Endothelial cell of umbilical vein (primary cell): ENCODE measurements around the gene SELP. TPM values are rescaled to one million over a fixed set of nuclear protein-coding genes. Genes with fewer than 3 reads are reported as not detected.

Experiments used
- BruUV-seq: library from RNA; stranded (reverse); fragments of 400-500 nt; replicated peaks from 2 replicates; lab custom pipeline; 2021; lab: Mats Ljungman, UMichigan
- CTCF ChIA-PET: fragments of 300-600, 350-600 bp; sonication (Branson Sonifier 250); formaldehyde crosslinking; loops from one replicate; lab custom pipeline; 2021; ENCODE audit warnings: antibody characterized with exemption, inconsistent platforms; lab: Charles Lee
- POLR2A ChIA-PET: fragments of 300-600, 350-600 bp; sonication (Branson Sonifier 250); formaldehyde crosslinking; loops from one replicate; lab custom pipeline; 2021; ENCODE audit warnings: antibody characterized with exemption, inconsistent platforms; lab: Charles Lee
- DNase-seq: peaks from one replicate; pipeline ENCODE4 v3.0.0-alpha.2; 2011; ENCODE audit warnings: low read depth, low spot score
- FAIRE-seq: peaks from 2 replicates; lab custom pipeline; 2011; peaks lifted over from hg19 to GRCh38; lab: Jason Lieb, UNC
- H2AFZ ChIP-seq: 2 replicates; pipeline ENCODE4 v1.6.0; 2012; ENCODE audit warnings: low read depth, low read length, control low read depth, inconsistent platforms
- H3K27ac ChIP-seq: 2 replicates; pipeline ENCODE4 v1.5.1; 2011; ENCODE audit warnings: low read depth, mild to moderate bottlenecking, control low read depth, low read length, moderate library complexity; ENCODE audit not compliant: insufficient read depth
- H3K27me3 ChIP-seq, 2 experiments: 2 replicates each; pipeline versions ENCODE4 v1.6.0 to v1.6.1; 2011; ENCODE audit warnings: low read length in 2 of 2, mixed read lengths in 1 of 2; ENCODE audit not compliant: control insufficient read depth in 2 of 2, insufficient read depth in 2 of 2
- H3K36me3 ChIP-seq, 2 experiments: 2 replicates in 1 of 2; 3 replicates in 1 of 2; pipeline ENCODE4 v1.5.1; 2011; ENCODE audit warnings: low read length in 2 of 2, mild to moderate bottlenecking in 1 of 2, moderate library complexity in 1 of 2; ENCODE audit not compliant: control insufficient read depth in 2 of 2, insufficient read depth in 2 of 2; ENCODE audit errors: extremely low read depth in 1 of 2
- H3K4me1 ChIP-seq: 3 replicates; pipeline ENCODE4 v1.5.1; 2011; ENCODE audit warnings: mild to moderate bottlenecking, low read length; ENCODE audit not compliant: control insufficient read depth, insufficient read depth; ENCODE audit errors: extremely low read depth
- H3K4me2 ChIP-seq: 2 replicates; pipeline ENCODE4 v1.6.1; 2011; ENCODE audit warnings: low read length, control low read depth, mixed read lengths; ENCODE audit not compliant: insufficient read depth
- H3K4me3 ChIP-seq, 3 experiments: fragments of 200-600 bp in 1 of 3; sonication (generic), shearing (Covaris generic) in 1 of 3; replicated peaks in 1 of 3; 2 replicates each; pipeline ENCODE4 v1.5.1; 2011 to 2016; ENCODE audit warnings: control low read depth in 3 of 3, low read length in 3 of 3, mild to moderate bottlenecking in 2 of 3, inconsistent platforms in 1 of 3, low read depth in 1 of 3, moderate library complexity in 1 of 3; ENCODE audit not compliant: insufficient read depth in 1 of 3
- H3K79me2 ChIP-seq: 2 replicates; pipeline ENCODE4 v1.6.0; 2012; ENCODE audit warnings: low read length, inconsistent platforms; ENCODE audit not compliant: control insufficient read depth, insufficient read depth
- H3K9ac ChIP-seq: replicated peaks from 2 replicates; pipeline ENCODE3; 2011; ENCODE audit warnings: low read length, control low read depth; ENCODE audit not compliant: insufficient read depth; ENCODE audit errors: extremely low read depth
- H3K9me1 ChIP-seq: replicated peaks from 3 replicates; pipeline ENCODE4 v1.6.0; 2011; ENCODE audit warnings: mild to moderate bottlenecking, low read length; ENCODE audit not compliant: control insufficient read depth, insufficient read depth; ENCODE audit errors: extremely low read depth
- H3K9me3 ChIP-seq: replicated peaks from 2 replicates; pipeline ENCODE4 v1.5.1; 2012; ENCODE audit warnings: low read length, inconsistent platforms; ENCODE audit not compliant: control insufficient read depth, insufficient read depth
- H4K20me1 ChIP-seq: replicated peaks from 2 replicates; pipeline ENCODE3; 2011; ENCODE audit warnings: mild to moderate bottlenecking, low read length; ENCODE audit not compliant: control insufficient read depth, insufficient read depth; ENCODE audit errors: extremely low read depth
- EZH2 ChIP-seq: IDR thresholded peaks from 2 replicates; pipeline ENCODE4 v1.6.1; 2012; ENCODE audit warnings: borderline replicate concordance, low read depth, mild to moderate bottlenecking, moderate library complexity, low read length, inconsistent platforms; ENCODE audit not compliant: severe bottlenecking
- FOS ChIP-seq: IDR thresholded peaks from 2 replicates; pipeline ENCODE4 v1.6.1; 2011; ENCODE audit warnings: mild to moderate bottlenecking, low read length, moderate library complexity, borderline replicate concordance; ENCODE audit not compliant: insufficient read depth
- GATA2 ChIP-seq: IDR thresholded peaks from 2 replicates; pipeline ENCODE4 v1.7.0; 2011; ENCODE audit warnings: low read depth, mild to moderate bottlenecking, moderate library complexity, mixed read lengths, low read length; ENCODE audit not compliant: insufficient read length, insufficient read depth
- JUN ChIP-seq: IDR thresholded peaks from 2 replicates; pipeline ENCODE4 v1.6.1; 2011; ENCODE audit warnings: borderline replicate concordance, low read depth; ENCODE audit not compliant: insufficient read length, insufficient read depth
- MYC ChIP-seq: IDR thresholded peaks from one replicate; pipeline ENCODE4 v1.6.1; 2011; ENCODE audit warnings: mild to moderate bottlenecking, low read depth, low read length
- POLR2A ChIP-seq: IDR thresholded peaks from 2 replicates; pipeline ENCODE4 v1.6.1; 2012; ENCODE audit warnings: low read depth, mild to moderate bottlenecking, control low read depth, low read length
- POLR2AphosphoS5 ChIP-seq: IDR thresholded peaks from 2 replicates; pipeline ENCODE4 v1.6.1; 2012; ENCODE audit warnings: low read depth, mild to moderate bottlenecking, control low read depth, low read length, moderate library complexity; ENCODE audit not compliant: insufficient read depth
- dilution Hi-C: fragments of 300-500 bp; cut with MboI; formaldehyde crosslinking; loops from one replicate; pipeline ENCODE4 v1.15.0; 2019; ENCODE audit warnings: low sequenced_read_pairs; ENCODE audit not compliant: extremely low pct_ligation_motif_present
- intact Hi-C: fragments of 100-400 bp; cut with micrococcal nuclease; formaldehyde crosslinking; loops from one replicate; pipeline ENCODE4 v1.10.0; 2022
- polyA plus RNA-seq, 4 experiments: library from polyadenylated mRNA; depleted of rRNA in 3 of 4; stranded (reverse) in 3 of 4; unstranded in 1 of 4; fragments of >200 nt; gene quantifications; 2 replicates each; pipeline versions ENCODE4 v1.2.1 to v1.2.3, GENCODE V29; 2011 to 2012; ENCODE audit warnings: missing spikeins in 1 of 4
- total RNA-seq: library from RNA; stranded (reverse); gene quantifications from 2 replicates; pipeline ENCODE4 v1.2.3, GENCODE V29; 2021
- TF ChIP-seq, protein P1 (sequence below): IDR thresholded peaks from 2 replicates; pipeline ENCODE4 v1.6.1; 2011; ENCODE audit not compliant: insufficient read depth, insufficient read length
- TF ChIP-seq, protein P2 (sequence below), 2 donors: IDR thresholded peaks; 1 replicate in 1 of 2; 2 replicates in 1 of 2; pipeline ENCODE4 v1.5.1; 2011; ENCODE audit warnings: low read length in 2 of 2, mild to moderate bottlenecking in 2 of 2, moderate library complexity in 2 of 2, control low read depth in 1 of 2, inconsistent platforms in 1 of 2, low read depth in 1 of 2; ENCODE audit not compliant: insufficient read depth in 1 of 2; ENCODE audit errors: extremely low read depth in 1 of 2

SELP gene
- total and polyA plus RNA-seq, 2 donors (not counting 3 experiments of a cell fraction or from before 2014, with no cell fraction given): 1.3 to 1.6 TPM

DNA sequence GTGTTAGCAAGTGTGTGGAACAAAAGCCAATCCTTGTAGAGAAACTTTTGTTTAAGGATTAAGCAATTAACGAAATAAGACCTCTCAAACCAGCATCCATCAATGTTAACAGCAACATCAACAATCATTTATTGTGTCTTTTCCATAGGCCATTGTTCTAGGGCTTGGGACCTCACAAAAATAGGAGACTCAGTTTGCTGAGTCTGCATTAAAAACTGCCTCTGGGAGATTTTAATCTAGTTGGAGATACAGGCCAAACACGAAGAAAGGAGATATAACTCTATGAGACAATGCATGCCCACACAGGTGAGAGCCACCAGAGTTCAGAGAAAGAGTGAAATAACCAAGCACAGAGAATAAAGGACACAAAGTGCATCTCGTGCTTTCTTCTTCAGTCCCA is 14.4 kb upstream of the SELP start:
- H3K9me3 ChIP-seq: no peaks in the 10 kb centered on the region
- no peak overlapping the region for H3K9ac ChIP-seq
- TF ChIP-seq, protein P1, sequence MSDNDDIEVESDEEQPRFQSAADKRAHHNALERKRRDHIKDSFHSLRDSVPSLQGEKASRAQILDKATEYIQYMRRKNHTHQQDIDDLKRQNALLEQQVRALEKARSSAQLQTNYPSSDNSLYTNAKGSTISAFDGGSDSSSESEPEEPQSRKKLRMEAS: no peak
- TF ChIP-seq POLR2AphosphoS5 (no peak), EZH2 (no peak)
- H3K4me3 ChIP-seq: no peak overlapping the region
- no peak overlapping the region for H2AFZ ChIP-seq
- dilution Hi-C loops (no loop called here), intact Hi-C loops (no loop called here)
- CTCF ChIA-PET: no interaction called here
- BruUV-seq: no TSS peak
- no peaks in the 10 kb centered on the region for H3K36me3 ChIP-seq
- no peaks in the 10 kb centered on the region for H3K9me1 ChIP-seq
- H3K27me3 ChIP-seq: no peaks in the 10 kb centered on the region
- DNase-seq (no peak), FAIRE-seq (no peak)
- no peaks in the 10 kb centered on the region for H3K4me1 ChIP-seq
- POLR2A ChIA-PET: no interaction called here
- H3K27ac ChIP-seq: no peak overlapping the region
- no peak overlapping the region for H3K4me2 ChIP-seq
- H3K79me2 ChIP-seq: no peaks in the 10 kb centered on the region
- no peaks in the 10 kb centered on the region for H4K20me1 ChIP-seq

DNA sequence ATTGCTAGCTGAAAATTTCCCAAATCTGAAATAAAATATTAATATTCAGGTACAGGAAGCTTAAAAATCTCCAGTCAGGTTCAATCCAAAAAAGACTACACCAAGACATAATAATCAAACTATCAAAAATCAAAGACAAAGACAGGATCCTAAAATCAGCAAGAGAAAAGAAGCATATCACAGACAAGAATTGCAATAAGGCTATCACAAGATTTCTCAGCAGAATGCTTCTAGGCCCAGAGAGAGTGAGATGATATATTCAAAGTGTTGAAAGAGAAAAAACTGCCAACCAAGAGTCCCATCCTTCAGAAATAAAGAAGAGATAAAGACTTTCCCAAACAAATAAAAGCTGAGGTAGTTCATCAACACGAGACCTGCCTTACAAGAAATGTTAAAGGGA is 5.0 kb upstream of the SELP start:
- no peaks in the 10 kb centered on the region for H3K36me3 ChIP-seq
- FAIRE-seq (no peak), DNase-seq (no peak)
- no peaks in the 10 kb centered on the region for H3K27me3 ChIP-seq
- no peak overlapping the region for H2AFZ ChIP-seq
- H3K9me3 ChIP-seq: peaks cover 2% of the 10 kb centered on the region
- peaks cover 3% of the 10 kb centered on the region for H3K4me1 ChIP-seq
- dilution Hi-C loops (no loop called here), intact Hi-C loops (no loop called here)
- POLR2A ChIA-PET: no interaction called here
- H3K79me2 ChIP-seq: no peaks in the 10 kb centered on the region
- H3K9me1 ChIP-seq: no peaks in the 10 kb centered on the region
- no peak overlapping the region for H3K27ac ChIP-seq
- H3K4me3 ChIP-seq: no peak overlapping the region
- H3K4me2 ChIP-seq: no peak overlapping the region
- CTCF ChIA-PET: interaction anchor here (0.9 to 1.9 kb wide), 4 partner anchors 12 to 77 kb away, joined by 3 to 5 read pairs (median 4); no protein-coding TSS in a partner anchor
- H4K20me1 ChIP-seq: no peaks in the 10 kb centered on the region
- BruUV-seq: no TSS peak
- TF ChIP-seq GATA2 (no peak), POLR2A (no peak), FOS (no peak), JUN (no peak), MYC (no peak), EZH2 (no peak), POLR2AphosphoS5 (no peak)
- TF ChIP-seq, protein P2, sequence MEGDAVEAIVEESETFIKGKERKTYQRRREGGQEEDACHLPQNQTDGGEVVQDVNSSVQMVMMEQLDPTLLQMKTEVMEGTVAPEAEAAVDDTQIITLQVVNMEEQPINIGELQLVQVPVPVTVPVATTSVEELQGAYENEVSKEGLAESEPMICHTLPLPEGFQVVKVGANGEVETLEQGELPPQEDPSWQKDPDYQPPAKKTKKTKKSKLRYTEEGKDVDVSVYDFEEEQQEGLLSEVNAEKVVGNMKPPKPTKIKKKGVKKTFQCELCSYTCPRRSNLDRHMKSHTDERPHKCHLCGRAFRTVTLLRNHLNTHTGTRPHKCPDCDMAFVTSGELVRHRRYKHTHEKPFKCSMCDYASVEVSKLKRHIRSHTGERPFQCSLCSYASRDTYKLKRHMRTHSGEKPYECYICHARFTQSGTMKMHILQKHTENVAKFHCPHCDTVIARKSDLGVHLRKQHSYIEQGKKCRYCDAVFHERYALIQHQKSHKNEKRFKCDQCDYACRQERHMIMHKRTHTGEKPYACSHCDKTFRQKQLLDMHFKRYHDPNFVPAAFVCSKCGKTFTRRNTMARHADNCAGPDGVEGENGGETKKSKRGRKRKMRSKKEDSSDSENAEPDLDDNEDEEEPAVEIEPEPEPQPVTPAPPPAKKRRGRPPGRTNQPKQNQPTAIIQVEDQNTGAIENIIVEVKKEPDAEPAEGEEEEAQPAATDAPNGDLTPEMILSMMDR (IDR thresholded peaks at IDR 0.05; ENCODE audit: extremely low read depth in 1 of 2, insufficient read depth in 1 of 2, low read depth in 1 of 2, low read length in 2 of 2): no peak
- TF ChIP-seq, protein P1: no peak
- H3K9ac ChIP-seq: no peak overlapping the region
